GM06990 (cell line): Measurements from ENCODE around the gene COL18A1.
"Not testable (repeated sequence)": the region's sequence is repeated elsewhere in the genome, so short reads cannot be mapped to it uniquely, and the experiment has no call there.

ENCODE experiments used
- DNase-seq: peaks from one replicate; pipeline ENCODE4 v3.0.0-alpha.2; 2011; ENCODE audit not compliant: insufficient read length; ENCODE audit errors: extremely low read depth
- H3K27me3 ChIP-seq: replicated peaks from 2 replicates; pipeline ENCODE4 v1.6.0; 2011; ENCODE audit warnings: low read length; ENCODE audit not compliant: control insufficient read depth, insufficient read depth
- H3K36me3 ChIP-seq: 2 replicates; pipeline ENCODE4 v1.5.1; 2011; ENCODE audit warnings: low read length; ENCODE audit not compliant: control insufficient read depth, insufficient read depth
- H3K4me3 ChIP-seq: replicated peaks from 2 replicates; pipeline ENCODE4 v1.5.1; 2011; ENCODE audit warnings: low read depth, mild to moderate bottlenecking, control low read depth, low read length
- TF ChIP-seq, protein P1 (sequence below): IDR thresholded peaks from 2 replicates; pipeline ENCODE4 v1.5.1; 2011; ENCODE audit warnings: low read length, control low read depth, mild to moderate bottlenecking, inconsistent platforms; ENCODE audit not compliant: insufficient read depth, poor library complexity, severe bottlenecking

Gene COL18A1

DNA sequence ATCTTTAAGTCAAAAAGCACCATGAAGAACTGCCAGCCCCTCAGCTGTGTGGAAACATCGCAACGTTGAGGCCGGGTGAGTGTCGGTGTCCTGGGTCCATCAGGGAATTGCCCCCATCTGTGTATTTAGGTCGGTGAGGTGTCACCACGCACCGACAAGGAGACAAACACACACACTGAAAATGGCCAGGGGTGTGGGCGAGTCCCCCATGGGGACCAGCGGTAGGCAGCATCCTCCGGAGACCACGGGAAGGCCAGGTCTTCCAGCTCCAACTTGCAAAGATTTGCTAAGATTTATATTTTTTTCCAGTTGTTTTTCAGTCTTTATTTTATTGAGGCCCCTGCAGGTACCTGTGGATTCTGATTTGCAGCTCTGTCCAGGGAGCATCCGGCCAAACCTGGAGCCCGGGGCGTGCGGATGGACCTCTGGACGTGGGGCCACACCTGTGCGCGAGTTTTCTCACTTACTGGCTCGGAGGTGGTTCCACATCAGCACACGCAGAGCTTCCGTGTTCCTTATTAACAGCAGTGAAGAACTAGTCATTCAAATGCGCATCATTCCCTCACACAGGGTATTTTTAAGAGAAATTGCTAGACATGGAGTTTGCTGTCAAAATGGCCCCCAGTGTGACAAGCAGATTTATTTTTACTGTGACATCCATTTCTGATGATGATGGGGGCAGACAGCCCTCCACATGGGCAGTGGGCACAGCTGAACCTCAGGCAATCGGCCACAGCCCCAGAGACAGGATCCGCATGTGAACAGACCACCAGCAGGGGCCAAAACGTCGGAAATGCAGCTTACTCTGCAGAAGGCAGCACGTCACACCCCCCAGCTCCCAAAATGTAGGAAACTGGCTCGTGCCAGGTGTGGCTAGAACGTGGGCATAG lies 154.5 kb downstream of the COL18A1 start:
- TF ChIP-seq, protein P1, sequence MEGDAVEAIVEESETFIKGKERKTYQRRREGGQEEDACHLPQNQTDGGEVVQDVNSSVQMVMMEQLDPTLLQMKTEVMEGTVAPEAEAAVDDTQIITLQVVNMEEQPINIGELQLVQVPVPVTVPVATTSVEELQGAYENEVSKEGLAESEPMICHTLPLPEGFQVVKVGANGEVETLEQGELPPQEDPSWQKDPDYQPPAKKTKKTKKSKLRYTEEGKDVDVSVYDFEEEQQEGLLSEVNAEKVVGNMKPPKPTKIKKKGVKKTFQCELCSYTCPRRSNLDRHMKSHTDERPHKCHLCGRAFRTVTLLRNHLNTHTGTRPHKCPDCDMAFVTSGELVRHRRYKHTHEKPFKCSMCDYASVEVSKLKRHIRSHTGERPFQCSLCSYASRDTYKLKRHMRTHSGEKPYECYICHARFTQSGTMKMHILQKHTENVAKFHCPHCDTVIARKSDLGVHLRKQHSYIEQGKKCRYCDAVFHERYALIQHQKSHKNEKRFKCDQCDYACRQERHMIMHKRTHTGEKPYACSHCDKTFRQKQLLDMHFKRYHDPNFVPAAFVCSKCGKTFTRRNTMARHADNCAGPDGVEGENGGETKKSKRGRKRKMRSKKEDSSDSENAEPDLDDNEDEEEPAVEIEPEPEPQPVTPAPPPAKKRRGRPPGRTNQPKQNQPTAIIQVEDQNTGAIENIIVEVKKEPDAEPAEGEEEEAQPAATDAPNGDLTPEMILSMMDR: no peak
- no peak for DNase-seq
- H3K36me3 ChIP-seq: no peaks in the 10 kb centered on the region
- no peaks in the 10 kb centered on the region; the same call in 1 of the 2 replicates for H3K27me3 ChIP-seq
- no peak overlapping the region for H3K4me3 ChIP-seq

DNA sequence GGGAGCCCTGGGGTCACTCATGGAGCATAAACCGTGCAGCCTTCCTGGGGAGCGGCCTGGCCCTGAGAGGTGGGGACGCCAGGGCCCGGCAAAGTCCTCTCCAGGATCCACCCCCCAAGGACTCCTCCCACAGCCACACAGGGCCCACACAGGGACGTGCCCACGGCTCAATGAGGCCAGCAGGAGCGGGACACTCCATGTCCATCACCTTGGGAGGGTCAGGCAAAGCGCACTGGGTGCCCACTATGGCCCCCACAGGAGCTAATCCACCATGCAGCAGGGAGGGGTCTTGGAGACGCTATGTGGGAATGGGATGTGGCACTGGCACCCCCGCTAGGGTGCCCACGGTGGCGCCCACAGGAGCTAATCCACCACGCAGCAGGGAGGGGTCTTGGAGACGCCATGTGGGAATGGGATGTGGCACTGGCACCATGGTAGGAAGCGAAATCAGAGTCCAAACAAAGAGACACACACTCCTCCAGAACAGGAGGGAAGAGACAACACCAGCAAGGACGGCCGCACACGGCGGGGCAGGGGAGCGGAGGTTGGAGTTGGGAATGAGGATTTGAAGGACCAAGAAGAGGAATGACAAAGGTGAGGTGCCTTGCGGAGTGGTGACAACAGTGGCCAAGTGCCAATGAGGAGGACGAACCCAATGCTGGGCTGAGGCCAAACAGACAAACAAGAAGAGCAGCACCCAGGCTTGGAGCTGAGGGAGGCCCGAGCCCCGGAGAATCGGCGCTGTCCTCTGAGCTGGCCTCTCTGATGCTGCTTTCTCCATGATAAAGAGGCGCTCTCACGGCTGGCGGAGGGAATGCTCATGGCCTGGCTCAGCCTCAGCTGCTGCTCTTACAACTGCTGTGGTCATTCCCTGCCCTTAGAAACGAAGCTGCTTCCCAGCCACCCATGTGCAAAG lies 155.4 kb downstream of the COL18A1 start:
- H3K27me3 ChIP-seq: no peaks in the 10 kb centered on the region; the same call in 1 of the 2 replicates
- DNase-seq: no peak
- TF ChIP-seq, protein P1: no peak
- H3K4me3 ChIP-seq: no peak overlapping the region
- no peaks in the 10 kb centered on the region for H3K36me3 ChIP-seq

DNA sequence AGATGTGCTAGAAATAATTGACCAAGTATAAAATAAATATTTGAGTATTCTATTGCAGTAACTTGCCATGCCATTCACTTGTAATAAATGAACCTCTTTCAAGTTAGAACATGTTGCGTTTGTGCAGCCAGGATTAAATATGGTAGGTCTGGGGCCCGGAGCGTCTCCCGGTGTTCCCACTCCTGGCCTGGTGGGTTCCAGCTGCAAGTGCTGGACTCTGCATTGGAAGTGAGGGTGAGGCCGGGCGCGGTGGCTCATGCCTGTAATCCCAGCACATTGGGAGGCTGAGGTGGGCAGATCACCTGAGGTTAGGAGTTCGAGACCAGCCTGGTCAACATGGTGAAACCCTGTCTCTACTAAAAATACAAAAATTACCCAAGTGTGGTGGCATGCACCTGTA lies 156.3 kb downstream of the COL18A1 start:
- H3K36me3 ChIP-seq, DNase-seq, H3K4me3 ChIP-seq, H3K27me3 ChIP-seq: not testable (repeated sequence)

DNA sequence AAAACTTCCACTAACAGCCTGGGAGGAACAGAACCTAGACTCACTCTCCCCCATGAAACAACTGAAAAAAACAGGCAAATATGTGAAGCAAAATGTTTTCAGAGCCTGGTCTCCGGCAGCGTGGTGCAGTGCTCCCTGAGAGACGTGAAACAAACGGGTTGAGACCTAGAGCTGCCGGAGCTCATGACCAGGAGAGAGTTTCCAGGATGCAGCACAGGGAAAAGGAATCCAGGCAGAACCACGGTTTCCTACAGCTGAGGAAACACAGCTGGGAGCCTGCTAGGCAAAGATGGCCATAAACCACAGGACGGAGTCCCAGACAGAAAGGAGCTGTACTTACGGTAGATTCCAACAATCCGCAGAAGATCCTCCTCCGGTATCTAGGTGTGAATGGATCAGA lies 157.4 kb downstream of the COL18A1 start:
- no peak overlapping the region for H3K4me3 ChIP-seq
- H3K27me3 ChIP-seq: no peaks in the 10 kb centered on the region
- TF ChIP-seq, protein P1: no peak
- no peaks in the 10 kb centered on the region for H3K36me3 ChIP-seq
- DNase-seq: no peak

DNA sequence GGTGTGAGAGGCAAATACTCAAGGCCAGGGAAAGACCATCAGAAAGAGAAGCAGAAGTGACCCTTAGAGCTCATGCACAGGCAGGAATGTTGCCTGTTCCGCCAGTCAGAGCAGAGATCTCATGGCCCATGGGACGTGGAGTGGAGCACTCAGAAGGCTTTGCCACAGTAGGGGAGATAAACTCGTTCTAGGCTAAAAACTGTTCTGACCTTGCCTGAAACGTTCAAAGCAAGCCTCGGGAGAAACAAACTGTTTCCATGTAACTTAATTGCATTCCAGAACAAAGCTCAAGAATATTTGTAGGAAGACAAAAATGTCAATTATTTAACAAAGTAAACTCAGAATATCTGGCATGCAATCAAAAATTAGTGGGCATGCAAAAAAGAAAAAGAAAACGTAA lies 158.0 kb downstream of the COL18A1 start:
- no peaks in the 10 kb centered on the region for H3K27me3 ChIP-seq
- TF ChIP-seq, protein P1: no peak
- no peaks in the 10 kb centered on the region for H3K36me3 ChIP-seq
- no peak overlapping the region for H3K4me3 ChIP-seq
- DNase-seq: no peak
